IPS-18c (cell line): ENCODE results near the gene DDX1.

Source experiments
- H3K4me3 ChIP-seq: 2 replicates; pipeline ENCODE4 v1.7.0; 2013; ENCODE audit warnings: low read depth, mild to moderate bottlenecking, low read length, moderate library complexity; ENCODE audit not compliant: insufficient read depth
- H3K9me3 ChIP-seq: one replicate; pipeline ENCODE4 v1.6.1; 2013; ENCODE audit warnings: mild to moderate bottlenecking, low read length, moderate library complexity; ENCODE audit not compliant: control insufficient read depth, insufficient read depth

DDX1 gene

DNA sequence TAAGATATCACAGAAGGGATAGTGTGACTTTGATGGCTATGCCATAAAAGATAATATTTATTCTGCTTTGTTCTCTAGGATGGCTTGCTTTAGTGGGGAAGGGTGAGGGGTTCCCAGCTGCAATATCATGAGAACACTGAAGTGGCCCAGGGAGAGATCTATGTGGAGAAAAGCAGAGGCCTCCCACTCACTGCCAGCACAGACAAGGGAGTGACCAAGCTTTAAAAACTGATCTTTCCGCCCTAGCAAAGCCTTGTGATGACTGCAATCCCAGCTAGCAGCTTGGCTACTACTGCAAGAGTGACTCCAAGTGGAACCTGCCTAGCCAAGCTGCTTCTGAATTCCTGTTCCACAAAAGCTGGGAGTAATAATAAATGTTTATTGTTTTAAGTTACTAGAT is 7.8 kb upstream of the DDX1 start:
- Histone ChIP-seq H3K4me3 (no peak overlapping the region), H3K9me3 (no peaks in the 10 kb centered on the region)

GRCh38 chr2:15584316-15584715 is 7.4 kb upstream of the DDX1 start:
- Histone ChIP-seq H3K9me3 (no peaks in the 10 kb centered on the region), H3K4me3 (no peak overlapping the region)

DNA sequence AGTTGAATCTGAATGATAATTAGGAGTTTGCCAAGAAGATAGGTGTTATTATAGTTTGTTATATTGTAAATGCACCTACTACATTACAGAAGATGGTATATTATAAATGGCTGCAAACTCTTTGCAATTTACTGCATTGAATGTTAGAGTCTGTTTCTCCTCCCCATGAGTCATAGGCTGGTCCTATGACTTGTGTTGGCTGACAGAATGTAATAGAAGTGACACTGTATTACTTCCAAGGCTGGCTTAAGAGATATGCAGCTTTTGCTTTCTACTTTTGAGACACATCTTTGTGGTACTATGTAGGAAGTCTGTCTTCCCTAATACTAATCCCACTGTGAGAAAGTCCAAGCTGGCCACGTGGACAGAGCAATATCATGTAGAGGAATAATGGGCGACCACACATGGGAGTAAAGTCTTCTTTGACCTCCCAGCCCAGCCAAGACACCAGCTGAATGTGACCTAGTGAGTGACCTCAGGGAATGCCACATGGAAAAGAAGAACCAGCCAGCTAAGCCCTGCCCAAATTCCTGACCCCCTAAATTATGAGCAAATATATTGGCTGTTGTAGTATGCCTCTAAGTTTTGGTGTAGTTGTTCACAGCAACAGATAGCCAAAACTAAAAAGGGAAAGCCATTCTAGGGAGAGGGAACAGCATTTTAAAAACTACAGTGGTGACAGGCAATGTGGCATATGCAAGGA is 6.8 kb upstream of the DDX1 start:
- H3K9me3 ChIP-seq, result no peaks in the 10 kb centered on the region
- no peak overlapping the region for H3K4me3 ChIP-seq

DNA sequence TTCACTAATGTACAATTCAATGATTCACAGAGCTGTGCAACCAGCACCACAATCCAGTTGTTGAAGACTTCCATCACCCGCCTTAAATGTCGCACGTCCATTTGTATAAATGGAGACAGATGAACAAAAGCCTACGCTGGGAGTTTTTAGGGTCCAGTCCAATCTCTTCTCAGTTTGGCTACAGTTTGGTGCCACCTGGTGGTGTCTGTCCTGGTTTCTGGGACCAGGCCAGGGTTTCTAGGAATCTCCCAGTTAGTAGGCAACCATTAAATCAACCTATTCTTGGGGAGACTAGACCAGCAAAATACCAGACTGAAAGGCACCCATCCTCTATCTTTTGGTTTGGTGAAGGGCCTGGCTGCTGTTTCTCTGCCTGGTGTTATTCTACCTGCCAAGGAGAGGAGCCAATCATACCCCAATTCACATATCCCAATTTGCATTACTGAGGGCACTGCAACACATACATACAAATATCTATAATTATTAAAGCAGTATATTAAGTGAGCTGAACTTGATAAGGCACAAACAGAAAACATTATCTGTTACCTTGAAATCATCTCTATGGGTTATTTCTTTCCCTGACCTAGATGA is 3.2 kb upstream of the DDX1 start:
- Histone ChIP-seq H3K9me3 (no peaks in the 10 kb centered on the region), H3K4me3 (no peak overlapping the region)

DNA sequence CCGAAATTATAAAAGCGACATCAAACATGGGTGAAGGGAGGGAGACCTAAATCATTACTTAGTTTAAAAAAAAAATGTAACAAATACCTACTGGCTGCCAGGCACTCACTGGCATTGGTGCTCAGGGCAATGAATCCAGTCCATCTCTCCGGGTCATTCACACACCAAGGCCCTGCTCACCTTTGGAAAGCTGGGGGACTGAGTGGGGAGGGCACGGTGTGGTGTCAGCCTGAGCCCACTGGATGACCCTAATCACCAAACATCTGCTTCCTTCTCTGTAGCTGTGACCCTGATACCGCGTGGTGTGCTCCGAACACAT is 336 bp upstream of the DDX1 start:
- H3K4me3 ChIP-seq, result peak overlapping the region; percentile 87

DNA sequence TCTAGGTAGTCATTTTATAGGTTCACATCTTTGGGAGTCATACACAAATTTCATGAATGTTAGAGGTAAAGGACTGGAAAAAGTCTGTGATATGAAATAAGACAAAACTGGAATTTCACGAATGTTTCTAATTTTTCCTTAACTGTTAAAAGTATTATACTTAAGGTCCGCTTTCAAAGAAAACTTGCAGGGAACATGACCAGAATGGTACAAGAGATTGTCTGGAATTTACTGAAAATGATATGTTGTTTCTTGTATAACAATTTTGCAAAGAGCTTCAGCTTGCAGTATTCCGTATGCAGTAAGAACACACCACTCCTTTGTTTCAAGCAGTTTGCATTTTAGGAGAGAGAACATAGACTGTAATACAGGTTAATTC is 1.6 kb downstream of the DDX1 start:
- Histone ChIP-seq H3K9me3 (no peaks in the 10 kb centered on the region), H3K4me3 (no peak overlapping the region)

More for the DNA sequence above, 336 bp upstream of the DDX1 start:
- H3K9me3 ChIP-seq, result no peaks in the 10 kb centered on the region

GRCh38 chr2:15594291-15595256 is 2.9 kb downstream of the DDX1 start:
- Histone ChIP-seq H3K9me3 (no peaks in the 10 kb centered on the region), H3K4me3 (no peak overlapping the region)

GRCh38 chr2:15595342-15595905 is 3.8 kb downstream of the DDX1 start:
- Histone ChIP-seq H3K9me3 (no peaks in the 10 kb centered on the region), H3K4me3 (no peak overlapping the region)

- Histone ChIP-seq H3K9me3 (no peaks in the 10 kb centered on the region), H3K4me3 (no peak overlapping the region)
Observed at GRCh38 chr2:15595936-15596335, 4.3 kb downstream of the DDX1 start.

DNA sequence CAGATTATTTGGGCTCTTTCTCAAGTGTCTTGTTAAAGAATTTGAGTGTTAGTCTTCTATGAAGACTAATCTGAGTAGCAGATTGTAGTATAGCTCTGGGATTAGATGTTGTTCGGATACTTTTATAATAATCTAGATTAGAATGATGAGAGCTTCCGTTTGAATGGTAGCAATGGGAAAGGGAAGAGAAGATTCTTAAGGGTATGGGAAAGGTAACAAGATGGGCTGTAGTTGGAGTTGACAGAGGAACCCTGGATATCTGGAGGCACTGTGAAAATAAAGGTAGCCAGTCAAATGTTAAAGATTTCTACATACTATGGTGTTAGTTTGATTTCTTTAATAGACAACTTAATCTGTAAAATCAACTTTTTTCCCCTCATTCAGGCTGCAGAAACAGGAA is 4.7 kb downstream of the DDX1 start:
- Histone ChIP-seq H3K9me3 (no peaks in the 10 kb centered on the region), H3K4me3 (no peak overlapping the region)

- H3K4me3 ChIP-seq, result no peak overlapping the region
- no peaks in the 10 kb centered on the region for H3K9me3 ChIP-seq
Observed at GRCh38 chr2:15596968-15597367, 5.3 kb downstream of the DDX1 start.

DNA sequence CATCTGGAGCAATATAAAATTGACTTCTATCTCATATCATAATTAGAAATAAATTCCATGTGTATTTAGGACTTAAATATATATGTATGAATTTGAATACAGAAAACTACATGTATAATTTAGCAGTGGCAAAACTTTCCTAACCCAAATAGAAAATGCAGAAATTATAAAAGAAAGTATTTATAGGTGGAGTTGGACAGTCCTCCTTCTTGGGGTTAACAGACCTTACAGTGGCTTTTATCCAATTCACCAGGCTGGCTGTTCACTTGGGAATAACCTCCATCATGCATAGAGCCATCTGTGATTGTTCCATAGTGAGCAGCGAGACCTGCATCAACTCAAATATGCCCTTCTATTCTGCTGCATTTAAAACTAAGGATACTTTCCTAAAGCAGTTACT is 8.3 kb downstream of the DDX1 start:
- H3K9me3 ChIP-seq, result no peaks in the 10 kb centered on the region
- no peak overlapping the region for H3K4me3 ChIP-seq

- H3K9me3 ChIP-seq, result no peaks in the 10 kb centered on the region
- no peak overlapping the region for H3K4me3 ChIP-seq
Observed at GRCh38 chr2:15601681-15602080, 10.0 kb downstream of the DDX1 start.

DNA sequence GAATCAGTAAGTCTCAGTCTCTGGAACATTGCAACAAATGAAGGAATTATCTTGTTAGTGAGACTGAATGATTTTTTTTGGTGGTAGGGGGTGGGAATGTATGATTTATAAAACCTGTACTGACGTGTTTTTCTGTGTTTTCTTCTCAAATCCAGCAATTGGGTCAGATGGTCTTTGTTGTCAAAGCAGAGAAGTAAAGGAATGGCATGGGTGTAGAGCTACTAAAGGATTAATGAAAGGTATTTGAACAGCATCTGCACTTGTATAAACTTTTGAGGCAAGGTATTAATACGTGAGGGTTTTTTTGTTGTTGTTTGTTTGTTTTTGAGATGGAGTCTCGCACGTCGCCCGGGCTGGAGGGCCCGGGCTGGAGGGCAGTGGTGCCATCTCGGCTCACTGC is 10.7 kb downstream of the DDX1 start:
- H3K4me3 ChIP-seq, result no peak overlapping the region

GRCh38 chr2:15603044-15603765 is 11.5 kb downstream of the DDX1 start:
- H3K4me3 ChIP-seq, result no peak overlapping the region
- H3K9me3 ChIP-seq, result no peaks in the 10 kb centered on the region

More for the DNA sequence above, 10.7 kb downstream of the DDX1 start:
- H3K9me3 ChIP-seq, result no peaks in the 10 kb centered on the region

- H3K4me3 ChIP-seq, result no peak overlapping the region
- no peaks in the 10 kb centered on the region for H3K9me3 ChIP-seq
Observed at GRCh38 chr2:15603948-15604347, 12.3 kb downstream of the DDX1 start.

GRCh38 chr2:15605721-15606120 is 14.1 kb downstream of the DDX1 start:
- Histone ChIP-seq H3K4me3 (no peak overlapping the region), H3K9me3 (no peaks in the 10 kb centered on the region)
